MM.1S (cell line): ENCODE data around the gene ISG20.

Source experiments
- DNase-seq: peaks from one replicate; pipeline ENCODE4 v3.0.0-alpha.2; 2015
- H2AFZ ChIP-seq: fragments of 300-600 bp; sonication (generic); 2 replicates; pipeline ENCODE4 v1.6.0; 2016; ENCODE audit warnings: antibody characterized with exemption, low read length
- H3F3A ChIP-seq: fragments of 300-600 bp; sonication (generic); 2 replicates; pipeline ENCODE4 v1.6.1; 2016; ENCODE audit warnings: mild to moderate bottlenecking, antibody characterized with exemption, low read length, moderate library complexity, mixed read lengths; ENCODE audit not compliant: insufficient read depth
- H3K27ac ChIP-seq: fragments of 300-600 bp; sonication (generic); 2 replicates; pipeline ENCODE4 v1.5.1; 2016; ENCODE audit warnings: mild to moderate bottlenecking, low read length
- H3K27me3 ChIP-seq: fragments of 300-600 bp; sonication (generic); replicated peaks from 2 replicates; pipeline ENCODE4 v1.6.0; 2016; ENCODE audit warnings: low read length; ENCODE audit not compliant: insufficient read depth
- H3K36me3 ChIP-seq: fragments of 300-600 bp; sonication (generic); replicated peaks from 2 replicates; pipeline ENCODE4 v1.6.1; 2016; ENCODE audit warnings: mild to moderate bottlenecking, low read length, mixed read lengths; ENCODE audit not compliant: insufficient read depth
- H3K4me1 ChIP-seq: fragments of 300-600 bp; sonication (generic); 2 replicates; pipeline ENCODE4 v1.6.1; 2016; ENCODE audit warnings: low read length, mixed read lengths
- H3K4me2 ChIP-seq: fragments of 300-600 bp; sonication (generic); 2 replicates; pipeline ENCODE4 v1.6.0; 2016; ENCODE audit warnings: low read depth, low read length
- H3K4me3 ChIP-seq: fragments of 300-600 bp; sonication (generic); 2 replicates; pipeline ENCODE4 v1.5.1; 2016; ENCODE audit warnings: low read length, mixed read lengths
- H3K79me2 ChIP-seq: fragments of 300-600 bp; sonication (generic); 2 replicates; pipeline ENCODE4 v1.6.1; 2016; ENCODE audit warnings: mixed run types, low read length, mixed read lengths
- H3K9ac ChIP-seq: fragments of 300-600 bp; sonication (generic); 2 replicates; pipeline ENCODE4 v1.6.1; 2016; ENCODE audit warnings: low read length, mixed read lengths
- H3K9me2 ChIP-seq: fragments of 300-600 bp; sonication (generic); replicated peaks from 2 replicates; pipeline ENCODE4 v1.6.1; 2016; ENCODE audit warnings: mild to moderate bottlenecking, low read length, mixed read lengths; ENCODE audit not compliant: insufficient read depth
- H3K9me3 ChIP-seq: fragments of 300-600 bp; sonication (generic); replicated peaks from 2 replicates; pipeline ENCODE4 v1.6.1; 2016; ENCODE audit warnings: mild to moderate bottlenecking, low read length, mixed read lengths; ENCODE audit not compliant: insufficient read depth
- H4K20me1 ChIP-seq: fragments of 300-600 bp; sonication (generic); 2 replicates; pipeline ENCODE4 v1.6.1; 2016; ENCODE audit warnings: mild to moderate bottlenecking, low read length, moderate library complexity, mixed read lengths; ENCODE audit not compliant: insufficient read depth
- EZH2 ChIP-seq: fragments of 300-600 bp; sonication (generic); optimal IDR thresholded peaks from 2 replicates; pipeline ENCODE3; 2017; ENCODE audit warnings: low read depth, mild to moderate bottlenecking, antibody characterized with exemption, low read length, mixed read lengths
- EZH2phosphoT487 ChIP-seq: fragments of 300-600 bp; sonication (generic); IDR thresholded peaks from 2 replicates; pipeline ENCODE4 v1.6.1; 2018; ENCODE audit warnings: antibody characterized with exemption, low read length
- TF ChIP-seq, protein P1 (sequence below): fragments of 300-600 bp; sonication (generic); IDR thresholded peaks from 2 replicates; pipeline ENCODE4 v1.5.1; 2016; ENCODE audit warnings: antibody characterized with exemption, low read length, mixed read lengths

The ISG20 gene

GRCh38 chr15:88617031-88617722, 21.6 kb upstream of the ISG20 start:
- H3K79me2 ChIP-seq = peaks cover 11% of the 10 kb centered on the region
- H3K27me3 ChIP-seq = no peaks in the 10 kb centered on the region
- no peaks in the 10 kb centered on the region for H4K20me1 ChIP-seq
- no peaks in the 10 kb centered on the region for H3K9me3 ChIP-seq
- DNase-seq = no peak
- H3K4me1 ChIP-seq = peaks cover 3% of the 10 kb centered on the region; the same call in 1 of the 2 replicates
- H3F3A ChIP-seq = peaks cover 7% of the 10 kb centered on the region
- no peak overlapping the region for H3K4me2 ChIP-seq
- TF ChIP-seq EZH2phosphoT487 (no peak), EZH2 (no peak)
- TF ChIP-seq, protein P1, sequence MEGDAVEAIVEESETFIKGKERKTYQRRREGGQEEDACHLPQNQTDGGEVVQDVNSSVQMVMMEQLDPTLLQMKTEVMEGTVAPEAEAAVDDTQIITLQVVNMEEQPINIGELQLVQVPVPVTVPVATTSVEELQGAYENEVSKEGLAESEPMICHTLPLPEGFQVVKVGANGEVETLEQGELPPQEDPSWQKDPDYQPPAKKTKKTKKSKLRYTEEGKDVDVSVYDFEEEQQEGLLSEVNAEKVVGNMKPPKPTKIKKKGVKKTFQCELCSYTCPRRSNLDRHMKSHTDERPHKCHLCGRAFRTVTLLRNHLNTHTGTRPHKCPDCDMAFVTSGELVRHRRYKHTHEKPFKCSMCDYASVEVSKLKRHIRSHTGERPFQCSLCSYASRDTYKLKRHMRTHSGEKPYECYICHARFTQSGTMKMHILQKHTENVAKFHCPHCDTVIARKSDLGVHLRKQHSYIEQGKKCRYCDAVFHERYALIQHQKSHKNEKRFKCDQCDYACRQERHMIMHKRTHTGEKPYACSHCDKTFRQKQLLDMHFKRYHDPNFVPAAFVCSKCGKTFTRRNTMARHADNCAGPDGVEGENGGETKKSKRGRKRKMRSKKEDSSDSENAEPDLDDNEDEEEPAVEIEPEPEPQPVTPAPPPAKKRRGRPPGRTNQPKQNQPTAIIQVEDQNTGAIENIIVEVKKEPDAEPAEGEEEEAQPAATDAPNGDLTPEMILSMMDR = no peak
- no peak overlapping the region for H3K27ac ChIP-seq
- no peaks in the 10 kb centered on the region for H3K36me3 ChIP-seq
- no peaks in the 10 kb centered on the region for H3K9me2 ChIP-seq
- H2AFZ ChIP-seq = no peak overlapping the region
- H3K4me3 ChIP-seq = no peak overlapping the region
- H3K9ac ChIP-seq = no peak overlapping the region

GRCh38 chr15:88617790-88618189, 21.0 kb upstream of the ISG20 start:
- no peaks in the 10 kb centered on the region for H3K9me3 ChIP-seq
- H3K4me2 ChIP-seq = no peak overlapping the region
- H3K36me3 ChIP-seq = no peaks in the 10 kb centered on the region
- no peak overlapping the region for H3K9ac ChIP-seq
- DNase-seq = no peak
- H3K4me1 ChIP-seq = peaks cover 4% of the 10 kb centered on the region
- H3K9me2 ChIP-seq = no peaks in the 10 kb centered on the region
- H3K79me2 ChIP-seq = peaks cover 17% of the 10 kb centered on the region
- no peaks in the 10 kb centered on the region for H3K27me3 ChIP-seq
- H4K20me1 ChIP-seq = 0 out of 2 replicates have a peak, but pooled peaks cover under 1% of the 10 kb centered on the region
- H2AFZ ChIP-seq = no peak overlapping the region
- H3F3A ChIP-seq = peaks cover 9% of the 10 kb centered on the region
- no peak overlapping the region for H3K27ac ChIP-seq
- TF ChIP-seq EZH2phosphoT487 (no peak), EZH2 (no peak)
- TF ChIP-seq, protein P1 = no peak
- H3K4me3 ChIP-seq = no peak overlapping the region

DNA sequence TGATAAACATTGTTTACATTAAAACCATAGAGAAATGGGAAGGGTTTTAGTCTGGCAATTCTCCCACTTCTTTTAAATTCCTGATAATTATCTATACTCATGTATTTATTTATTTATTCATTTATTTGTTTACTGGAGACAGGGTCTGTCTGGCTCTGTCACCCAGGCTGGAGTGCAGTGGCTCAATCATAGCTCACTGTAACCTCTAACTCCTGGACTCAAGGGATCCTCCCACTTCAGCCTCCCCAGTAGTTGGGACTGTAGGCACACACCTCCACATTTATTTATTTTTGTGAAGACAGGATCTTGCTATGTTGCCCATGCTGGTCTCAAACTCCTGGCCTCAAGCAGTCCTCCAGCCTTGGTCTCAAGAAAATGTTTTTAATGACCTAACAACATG, 20.1 kb upstream of the ISG20 start:
- Histone ChIP-seq H3K9ac (no peak overlapping the region), H3K27ac (no peak overlapping the region), H3K36me3 (no peaks in the 10 kb centered on the region), H3K4me1 (peaks cover 12% of the 10 kb centered on the region), H3K79me2 (peaks cover 26% of the 10 kb centered on the region), H3K4me3 (no peak overlapping the region), H3K9me2 (no peaks in the 10 kb centered on the region), H3F3A (peaks cover 16% of the 10 kb centered on the region), H3K9me3 (no peaks in the 10 kb centered on the region), H3K4me2 (no peak overlapping the region), H2AFZ (no peak overlapping the region), H3K27me3 (no peaks in the 10 kb centered on the region), H4K20me1 (peaks cover 10% of the 10 kb centered on the region)
- TF ChIP-seq, protein P1 = no peak
- TF ChIP-seq EZH2phosphoT487 = no peak
- TF ChIP-seq EZH2 = no peak
- no peak for DNase-seq
